Stomach (tissue), 4 donors: ENCODE data around the gene PPP2R3B.

Experiments
- POLR2A ChIP-seq, 4 donors: fragments of 450-650 bp; IDR thresholded peaks; one replicate each; pipeline ENCODE4 v1.6.1; 2016; ENCODE audit warnings: antibody characterized with exemption in 4 of 4, control low read depth in 2 of 4, mild to moderate bottlenecking in 1 of 4, moderate library complexity in 1 of 4
- POLR2AphosphoS5 ChIP-seq, 3 donors: sonication (generic); formaldehyde crosslinking; IDR thresholded peaks; one replicate each; pipeline ENCODE4 v1.6.1; 2016; ENCODE audit warnings: antibody characterized with exemption in 3 of 3

- TF ChIP-seq POLR2A (IDR thresholded peaks at IDR 0.05) (no peak), POLR2AphosphoS5 (IDR thresholded peaks at IDR 0.05) (no peak)
Measured at GRCh38 chrX:340121-340520, 46.6 kb downstream of the PPP2R3B start.
